Breast epithelium (tissue), 3 donors: Measurements from ENCODE around the gene ZNF423.

Source experiments
- CTCF ChIP-seq, 3 donors: fragments of 450-650 bp; IDR thresholded peaks; one replicate each; pipeline ENCODE4 v1.5.1; 2016 to 2017; ENCODE audit warnings: antibody characterized with exemption in 3 of 3, mild to moderate bottlenecking in 3 of 3, moderate library complexity in 3 of 3
- POLR2A ChIP-seq: fragments of 450-650 bp; IDR thresholded peaks from one replicate; pipeline ENCODE4 v1.6.1; 2016; ENCODE audit warnings: antibody characterized with exemption, mild to moderate bottlenecking, moderate library complexity
- POLR2AphosphoS5 ChIP-seq, 3 donors: sonication (generic); formaldehyde crosslinking; IDR thresholded peaks; one replicate each; pipeline ENCODE4 v1.6.1; 2017; ENCODE audit warnings: antibody characterized with exemption in 3 of 3

DNA sequence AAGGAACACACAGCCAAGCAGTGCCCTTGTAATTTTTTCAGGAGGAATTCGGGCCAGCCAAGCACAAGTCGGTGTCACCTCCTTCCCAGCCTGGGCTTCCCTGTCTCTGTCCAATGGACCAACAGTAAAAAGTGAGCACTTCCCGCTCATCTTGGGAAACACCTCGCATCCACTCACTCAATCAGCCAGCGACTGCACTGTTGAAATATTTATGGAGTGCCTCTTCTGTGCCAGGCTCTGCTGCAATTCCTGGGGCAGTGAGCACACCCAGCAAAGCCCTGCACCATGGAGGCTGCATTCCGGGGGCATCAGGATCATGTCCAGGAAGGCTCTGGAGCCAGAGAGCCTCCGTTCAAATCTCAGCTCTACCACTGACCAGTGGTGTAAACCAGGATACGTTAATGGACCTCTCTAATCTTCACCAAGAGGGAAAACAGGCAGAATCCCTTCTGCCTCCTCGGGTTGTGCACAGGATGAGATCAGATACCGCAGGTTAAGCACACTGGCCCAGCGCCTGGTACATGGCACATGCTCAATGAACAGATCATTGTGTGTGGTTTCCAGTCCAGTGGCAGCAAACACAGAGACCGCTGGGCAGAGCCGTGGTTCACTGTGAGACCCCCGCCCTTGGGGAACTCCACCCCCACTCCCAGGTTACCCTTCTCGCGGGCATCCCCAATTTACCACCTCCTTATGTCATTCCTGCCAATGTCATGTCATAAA, 194.3 kb downstream of the ZNF423 start:
- TF ChIP-seq POLR2AphosphoS5 (IDR thresholded peaks at IDR 0.05) (no peak), CTCF (IDR thresholded peaks at IDR 0.05) (no peak), POLR2A (no peak)
